Astrocyte (in vitro differentiated cells and primary cell): ENCODE results near the gene NCBP2.

ENCODE experiments used
- CTCF ChIP-seq: IDR thresholded peaks from 2 replicates; pipeline ENCODE4 v1.5.1; 2011; ENCODE audit warnings: low read depth, mild to moderate bottlenecking, inconsistent platforms, low read length, moderate library complexity; ENCODE audit not compliant: insufficient read depth
- EZH2 ChIP-seq: IDR thresholded peaks from 2 replicates; pipeline ENCODE4 v1.6.1; 2012; ENCODE audit warnings: mild to moderate bottlenecking, low read length, inconsistent platforms; ENCODE audit not compliant: insufficient read depth

- no peak for TF ChIP-seq CTCF
- TF ChIP-seq EZH2 = no peak
These were observed 27.5 kb downstream of the NCBP2 start for GRCh38 chr3:196914866-196915265.
